Hematopoietic multipotent progenitor cell treated with erythropoietin and hydrocortisone succinate and interleukin-3 and kit ligand, for 6 days (in vitro differentiated cells): Measurements from ENCODE around the gene WDFY1.

Source experiments
- DNase-seq: peaks from one replicate; pipeline ENCODE4 v3.0.0-alpha.2; 2015

WDFY1 gene, protein sequence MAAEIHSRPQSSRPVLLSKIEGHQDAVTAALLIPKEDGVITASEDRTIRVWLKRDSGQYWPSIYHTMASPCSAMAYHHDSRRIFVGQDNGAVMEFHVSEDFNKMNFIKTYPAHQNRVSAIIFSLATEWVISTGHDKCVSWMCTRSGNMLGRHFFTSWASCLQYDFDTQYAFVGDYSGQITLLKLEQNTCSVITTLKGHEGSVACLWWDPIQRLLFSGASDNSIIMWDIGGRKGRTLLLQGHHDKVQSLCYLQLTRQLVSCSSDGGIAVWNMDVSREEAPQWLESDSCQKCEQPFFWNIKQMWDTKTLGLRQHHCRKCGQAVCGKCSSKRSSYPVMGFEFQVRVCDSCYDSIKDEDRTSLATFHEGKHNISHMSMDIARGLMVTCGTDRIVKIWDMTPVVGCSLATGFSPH

DNA sequence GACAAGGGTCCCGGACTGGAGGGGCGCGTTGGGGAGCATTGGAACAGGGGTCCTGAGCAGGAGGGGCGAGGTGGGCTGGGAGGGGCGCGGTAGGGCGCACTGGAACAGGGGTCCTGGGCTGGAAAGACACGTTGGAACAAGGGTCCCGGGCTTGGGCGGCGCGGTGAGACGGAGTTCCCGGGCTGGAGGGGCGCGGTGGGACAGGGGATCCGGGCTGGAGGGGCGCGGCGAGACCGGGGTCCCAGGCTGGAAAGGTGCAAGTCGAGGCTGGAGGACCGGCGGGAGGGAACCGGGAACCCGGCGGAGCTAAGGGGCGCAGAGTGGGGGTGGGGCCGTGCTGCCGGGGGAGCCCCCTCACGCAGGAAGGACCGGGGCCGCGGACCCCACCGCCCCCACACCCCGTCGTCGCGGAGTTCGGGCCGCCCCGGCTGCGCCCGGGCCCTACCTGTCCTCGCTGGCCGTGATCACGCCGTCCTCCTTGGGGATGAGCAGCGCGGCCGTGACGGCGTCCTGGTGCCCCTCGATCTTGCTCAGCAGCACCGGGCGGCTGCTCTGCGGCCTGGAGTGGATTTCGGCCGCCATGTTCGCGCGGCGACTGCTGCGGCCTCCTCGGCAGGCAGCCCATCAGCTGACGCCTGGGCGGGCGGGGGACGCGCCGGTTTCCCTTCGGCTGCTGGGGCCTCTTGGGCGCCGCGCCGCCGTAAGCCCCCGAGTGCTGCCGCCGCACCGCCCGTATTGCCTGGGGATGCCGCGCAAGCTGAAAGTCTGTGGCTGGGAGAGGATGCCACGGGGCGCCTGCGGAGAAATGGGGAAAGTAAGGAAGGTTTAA, at the start of gene WDFY1:
Gene WDFY1 (minus strand): TSS at position 633 of the 829 bp plus-strand sequence. CDS start 51 bp downstream, at position 582.
- peak; percentile 93 for DNase-seq

DNA sequence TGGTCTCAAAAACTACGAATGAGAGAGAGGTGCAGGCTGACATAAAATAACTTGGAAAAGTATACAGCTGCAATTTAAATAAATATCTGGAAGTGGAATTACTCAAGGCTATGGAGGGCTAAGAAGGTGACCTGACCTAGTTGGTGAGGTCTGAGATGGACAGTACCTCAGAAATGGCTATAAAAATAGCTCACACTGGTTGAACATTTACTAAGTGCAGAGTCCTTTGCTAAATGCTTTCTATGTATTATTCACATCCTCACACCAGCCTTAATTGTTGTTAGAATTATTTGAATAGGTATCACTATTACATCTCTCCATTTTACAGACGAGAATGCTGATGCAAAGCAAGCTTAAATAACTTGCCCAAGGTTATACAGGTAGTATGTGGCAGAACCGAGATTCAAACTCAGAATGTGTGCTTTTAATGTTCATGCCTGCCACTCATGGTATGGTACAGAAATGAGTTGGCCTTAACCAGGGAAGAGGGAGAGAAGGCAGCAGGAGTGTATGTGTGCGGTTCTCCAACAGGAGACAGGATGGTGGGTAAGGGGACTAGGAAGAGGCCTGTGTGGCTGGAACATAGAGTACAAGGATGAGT, 49.5 kb upstream of the WDFY1 start:
- no peak for DNase-seq

GRCh38 chr2:223993634-223994232, 48.6 kb upstream of the WDFY1 start:
- peak; percentile 90 for DNase-seq

- DNase-seq = no peak
These were observed 46.5 kb upstream of the WDFY1 start for GRCh38 chr2:223991611-223992010.

DNA sequence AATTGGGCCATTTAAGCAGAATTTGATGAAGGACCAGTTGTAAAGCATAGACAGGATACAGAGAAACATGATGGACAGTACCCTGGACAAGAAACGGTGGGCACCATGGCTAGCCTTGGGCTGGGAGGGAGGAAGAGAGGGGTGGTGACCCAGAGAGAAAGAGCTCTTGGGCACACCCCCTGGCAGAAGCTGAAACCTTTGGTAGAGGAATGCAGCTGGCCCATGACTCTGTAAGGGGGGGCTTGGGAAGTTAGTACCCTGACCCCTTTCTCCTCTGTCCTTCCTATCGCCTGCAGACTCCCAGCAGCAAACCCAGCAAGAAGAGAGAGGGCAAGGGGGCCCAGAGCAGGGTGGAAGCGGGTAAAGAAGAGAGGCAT, 44.7 kb upstream of the WDFY1 start:
- no peak for DNase-seq

DNA sequence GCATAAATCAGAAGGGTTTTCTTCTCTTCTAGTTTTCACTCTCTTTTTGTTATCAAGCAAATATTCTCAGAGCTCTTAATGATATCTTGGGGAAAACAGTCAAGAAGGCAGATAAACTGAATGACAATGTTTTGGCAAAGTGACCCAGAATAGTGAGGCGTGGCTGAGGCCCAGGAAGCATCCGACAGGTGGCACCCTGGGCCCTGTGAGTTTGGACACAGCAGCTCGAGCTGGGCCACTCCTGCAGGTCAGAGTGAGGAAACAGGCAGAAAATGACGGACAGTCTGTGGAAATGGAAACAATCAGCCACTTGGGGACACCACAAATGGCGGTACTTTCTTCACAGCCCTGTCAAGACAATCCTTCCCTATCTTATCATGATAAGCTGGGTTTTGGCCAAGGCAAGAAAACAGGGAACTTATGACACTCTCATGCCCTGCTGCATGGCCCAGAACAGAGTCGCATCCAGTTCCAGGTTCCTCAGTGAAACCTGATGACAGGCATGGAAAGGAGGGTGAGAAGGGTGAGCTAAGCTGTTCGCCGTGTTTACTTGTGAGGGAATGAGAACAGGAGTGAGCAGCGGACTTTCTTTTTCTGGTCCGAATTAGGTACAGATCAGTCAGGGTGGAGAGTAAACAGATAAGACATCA, 44.2 kb upstream of the WDFY1 start:
- DNase-seq = peak; percentile 35

- no peak for DNase-seq
These were observed 36.1 kb upstream of the WDFY1 start for GRCh38 chr2:223981241-223981640.

DNA sequence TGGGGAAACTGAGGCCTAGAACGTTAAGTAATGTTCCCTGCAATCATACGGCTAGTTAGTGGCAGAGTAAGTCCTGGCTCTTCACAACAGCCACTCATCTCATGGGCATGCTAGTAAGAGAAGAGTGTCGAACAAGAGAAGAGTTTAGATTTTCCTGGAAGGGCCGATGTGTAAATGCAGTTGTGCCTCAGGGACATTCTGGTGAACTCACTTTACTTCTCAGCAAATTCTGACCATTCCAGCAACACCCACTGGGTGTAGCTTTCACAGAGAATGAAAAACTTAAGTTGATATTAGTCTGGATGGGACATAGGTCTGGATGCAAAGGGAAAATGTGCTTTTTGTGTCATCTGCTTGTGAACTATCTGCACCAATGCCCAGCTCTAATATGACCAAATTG, 35.7 kb upstream of the WDFY1 start:
- DNase-seq = no peak

- DNase-seq = no peak
These were observed 35.2 kb upstream of the WDFY1 start for GRCh38 chr2:223980397-223980735.

DNA sequence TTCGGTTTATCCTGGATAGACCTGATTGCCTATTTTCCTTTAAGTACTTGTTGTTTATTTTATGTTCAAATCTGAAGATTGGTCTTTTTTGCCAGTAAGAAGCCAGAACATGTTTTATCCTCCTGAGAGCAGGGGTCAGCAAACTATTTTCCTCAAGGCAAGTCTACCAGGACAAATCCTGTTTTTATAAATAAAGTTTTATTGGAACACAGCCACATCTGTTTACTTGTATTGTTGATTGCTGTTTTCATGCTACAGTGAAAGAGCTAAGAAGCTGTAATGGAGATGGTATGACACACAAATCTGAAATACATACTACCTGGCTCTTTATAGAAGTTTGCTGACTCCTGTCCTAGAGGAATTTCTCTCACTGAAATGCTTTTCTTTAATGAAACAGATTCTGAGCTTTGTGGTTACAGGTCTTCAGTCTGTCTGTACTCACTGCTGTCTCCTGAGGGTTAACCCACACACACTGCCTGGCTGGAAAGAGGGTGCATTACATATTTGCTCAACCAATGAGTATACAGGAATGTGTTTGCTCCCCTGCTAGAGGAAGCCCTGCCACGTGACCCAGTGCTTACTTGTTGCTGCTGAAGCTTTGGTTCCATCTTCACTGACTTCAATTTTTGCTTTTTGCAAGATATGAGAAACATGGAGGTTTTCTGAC, 34.7 kb upstream of the WDFY1 start:
- no peak for DNase-seq

DNA sequence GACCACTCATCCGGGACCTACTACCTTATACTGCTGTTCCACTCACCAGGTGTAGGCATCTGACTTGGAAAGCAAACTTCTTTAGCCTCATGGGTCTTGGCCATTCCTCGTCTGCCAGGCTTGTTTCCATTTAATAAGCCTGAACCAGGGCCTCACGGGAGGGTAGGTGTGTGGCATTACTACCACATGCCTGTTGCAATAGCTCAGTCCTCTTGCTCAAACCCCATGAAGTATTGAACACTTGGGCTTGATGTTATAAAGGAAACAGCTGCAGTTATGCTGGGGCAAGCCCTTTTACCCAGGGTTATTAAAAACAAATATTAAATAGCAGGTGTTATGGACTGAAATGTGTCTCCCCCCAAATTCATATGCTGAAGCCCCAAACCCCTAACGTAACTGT, 33.3 kb upstream of the WDFY1 start:
- DNase-seq = no peak

- DNase-seq = no peak
These were observed 31.6 kb upstream of the WDFY1 start for GRCh38 chr2:223976635-223977226.

- DNase-seq = no peak
These were observed 28.5 kb upstream of the WDFY1 start for GRCh38 chr2:223973606-223974005.

- no peak for DNase-seq
These were observed 27.5 kb upstream of the WDFY1 start for GRCh38 chr2:223972656-223973102.

GRCh38 chr2:223971731-223972130, 26.6 kb upstream of the WDFY1 start:
- DNase-seq = no peak

DNA sequence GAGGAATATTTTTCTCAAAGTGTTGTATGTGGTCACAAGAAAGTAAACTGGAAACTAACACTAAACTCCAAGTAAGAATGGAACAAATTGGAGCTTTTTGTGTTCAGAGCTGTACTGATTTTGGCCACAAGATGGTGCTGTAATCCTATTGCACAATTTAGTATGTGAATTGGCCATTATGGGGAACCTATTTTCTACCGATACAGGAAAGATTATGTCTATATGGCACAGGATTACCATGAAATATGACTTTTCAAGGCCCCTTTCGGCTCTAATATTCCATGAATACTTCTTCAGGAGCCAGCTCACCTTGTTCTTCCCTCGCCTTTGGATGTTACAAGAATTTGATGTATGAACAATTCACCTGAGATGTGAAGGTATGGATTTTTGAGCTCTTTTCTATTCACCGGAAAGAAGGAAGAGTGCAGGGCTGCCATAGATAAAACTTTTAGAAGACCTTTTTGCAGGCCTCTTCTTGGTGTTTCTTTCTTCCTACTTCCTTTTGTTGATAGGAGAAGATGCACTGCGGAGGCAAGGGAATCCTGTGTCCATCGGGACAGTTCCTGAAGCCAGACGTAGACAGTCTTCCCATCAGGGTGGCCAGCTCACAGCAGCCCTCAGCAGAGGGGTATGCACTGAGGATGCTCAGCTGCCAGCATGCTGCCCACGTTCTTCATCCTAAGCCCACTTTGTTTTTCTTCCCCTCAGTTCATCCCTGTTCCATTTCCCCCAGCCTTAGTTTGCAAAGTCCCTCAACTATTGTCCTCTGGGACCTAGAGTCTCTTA, 25.4 kb upstream of the WDFY1 start:
- peak; percentile 84 for DNase-seq

DNA sequence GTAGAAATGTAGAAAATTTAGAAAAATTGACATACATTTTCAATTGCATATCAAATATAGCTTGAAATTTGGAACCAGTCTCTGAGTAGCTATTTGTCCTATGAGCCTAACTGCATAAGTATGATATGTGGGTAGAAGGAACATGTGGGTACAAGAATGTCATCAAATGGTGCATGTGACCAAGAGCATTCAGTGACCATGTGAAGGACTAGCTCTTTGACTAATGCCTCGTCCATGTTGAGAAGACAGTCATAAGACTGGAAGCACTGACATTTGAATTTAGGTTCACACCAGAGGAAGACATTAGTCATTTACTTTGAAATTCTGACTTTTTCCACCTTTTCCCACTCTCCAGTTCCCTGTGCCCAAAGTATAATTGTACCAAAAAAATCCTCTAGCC, 24.7 kb upstream of the WDFY1 start:
- no peak for DNase-seq

- no peak for DNase-seq
These were observed 24.2 kb upstream of the WDFY1 start for GRCh38 chr2:223969315-223969714.

GRCh38 chr2:223967981-223968380, 22.8 kb upstream of the WDFY1 start:
- DNase-seq = no peak

DNA sequence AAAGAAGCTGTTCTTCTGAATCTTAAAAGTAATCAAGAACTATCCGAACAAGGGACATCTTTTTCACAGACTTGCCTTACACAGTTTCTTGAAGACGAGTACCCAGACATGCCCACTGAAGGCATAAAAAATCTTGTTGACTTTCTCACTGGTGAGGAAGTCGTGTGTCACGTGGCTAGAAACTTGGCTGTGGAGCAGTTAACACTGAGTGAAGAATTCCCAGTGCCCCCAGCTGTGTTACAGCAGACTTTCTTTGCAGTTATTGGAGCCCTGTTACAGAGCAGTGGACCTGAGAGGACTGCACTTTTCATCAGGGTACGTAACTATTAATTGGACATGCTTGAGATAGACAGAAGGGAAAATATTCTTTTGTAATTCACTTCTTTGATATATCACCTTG, 14.6 kb upstream of the WDFY1 start:
- DNase-seq = no peak
